Mucosa of descending colon (tissue), 3 donors: Measurements from ENCODE around the gene NUDT8. TPM values are rescaled to one million over a fixed set of nuclear protein-coding genes. Genes with fewer than 3 reads are reported as not detected.

ENCODE experiments used
- ATAC-seq: fragments of 200-7000 bp; cut with Tn5 transposase; one replicate; pipeline ENCODE4 v1.9.1; 2020; ENCODE audit warnings: mild to moderate bottlenecking, moderate library complexity
- DNase-seq, 3 donors: peaks; one replicate each; pipeline ENCODE4 v3.0.0-alpha.2; 2020
- H3K36me3 ChIP-seq: fragments of 200-600 bp; one replicate; pipeline ENCODE4 v1.8.0; 2021; ENCODE audit warnings: low read depth, mild to moderate bottlenecking
- H3K4me1 ChIP-seq: fragments of 200-600 bp; one replicate; pipeline ENCODE4 v1.8.0; 2021; ENCODE audit warnings: low read depth, mild to moderate bottlenecking
- H3K4me3 ChIP-seq: fragments of 200-600 bp; one replicate; pipeline ENCODE4 v1.8.0; 2021; ENCODE audit warnings: mild to moderate bottlenecking
- H3K9me3 ChIP-seq: fragments of 200-600 bp; one replicate; pipeline ENCODE4 v1.8.0; 2021; ENCODE audit warnings: mild to moderate bottlenecking
- intact Hi-C, 2 donors: fragments of 100-400 bp; cut with DNase I in 1 of 2; cut with micrococcal nuclease in 1 of 2; formaldehyde crosslinking; loops; one replicate each; pipeline versions ENCODE4 v1.11.0 to v1.11.1; 2022; cut with DNase I, micrococcal nuclease
- total RNA-seq, 3 donors: library from RNA; stranded (reverse); fragmentation: NEBNext Ultra II Directional in 2 of 3; extraction: Animal tissue kit (Norgen Biotek cat#: 25700) in 2 of 3; gene quantifications; one replicate each; pipeline versions ENCODE4 v1.2.1 to v1.2.4, GENCODE V29; 2021 to 2023
- TF ChIP-seq, protein P1 (sequence below): fragments of 200-600 bp; IDR thresholded peaks from one replicate; pipeline ENCODE4 v1.8.0; 2022; ENCODE audit warnings: antibody characterized with exemption, mild to moderate bottlenecking
- donor health status: DM: no; HTN: no; CAD: no; lungs with moderate emphysema.
- donor health status: DM: no; HTN: no; CAD: no.
- donor health status: DM: no; HTN: yes; CAD: no.

The NUDT8 gene
- total RNA-seq, 3 donors from 2014 or later = 17.3 to 34.6 (median 23.1) TPM

- DNase-seq = peak; percentile 67 to 79 (median 73)
- no peak overlapping the region for H3K4me3 ChIP-seq
- intact Hi-C loops = no loop called here
Measured at GRCh38 chr11:67614730-67615714, 14.7 kb downstream of the NUDT8 start.

GRCh38 chr11:67613960-67614715 lies 15.6 kb downstream of the NUDT8 start:
- Histone ChIP-seq H3K4me3 (no peak overlapping the region), H3K9me3 (no peaks in the 10 kb centered on the region), H3K36me3 (peaks cover 4% of the 10 kb centered on the region), H3K4me1 (peaks cover 5% of the 10 kb centered on the region)
- TF ChIP-seq, protein P1, sequence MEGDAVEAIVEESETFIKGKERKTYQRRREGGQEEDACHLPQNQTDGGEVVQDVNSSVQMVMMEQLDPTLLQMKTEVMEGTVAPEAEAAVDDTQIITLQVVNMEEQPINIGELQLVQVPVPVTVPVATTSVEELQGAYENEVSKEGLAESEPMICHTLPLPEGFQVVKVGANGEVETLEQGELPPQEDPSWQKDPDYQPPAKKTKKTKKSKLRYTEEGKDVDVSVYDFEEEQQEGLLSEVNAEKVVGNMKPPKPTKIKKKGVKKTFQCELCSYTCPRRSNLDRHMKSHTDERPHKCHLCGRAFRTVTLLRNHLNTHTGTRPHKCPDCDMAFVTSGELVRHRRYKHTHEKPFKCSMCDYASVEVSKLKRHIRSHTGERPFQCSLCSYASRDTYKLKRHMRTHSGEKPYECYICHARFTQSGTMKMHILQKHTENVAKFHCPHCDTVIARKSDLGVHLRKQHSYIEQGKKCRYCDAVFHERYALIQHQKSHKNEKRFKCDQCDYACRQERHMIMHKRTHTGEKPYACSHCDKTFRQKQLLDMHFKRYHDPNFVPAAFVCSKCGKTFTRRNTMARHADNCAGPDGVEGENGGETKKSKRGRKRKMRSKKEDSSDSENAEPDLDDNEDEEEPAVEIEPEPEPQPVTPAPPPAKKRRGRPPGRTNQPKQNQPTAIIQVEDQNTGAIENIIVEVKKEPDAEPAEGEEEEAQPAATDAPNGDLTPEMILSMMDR = peak; percentile 35
- peak; percentile 73 to 86 (median 78) for DNase-seq
- ATAC-seq = peak; percentile 84
- intact Hi-C loops = no loop called here

More at GRCh38 chr11:67614730-67615714, 14.7 kb downstream of the NUDT8 start:
- Histone ChIP-seq H3K4me1 (peaks cover 5% of the 10 kb centered on the region), H3K9me3 (no peaks in the 10 kb centered on the region), H3K36me3 (peaks cover 4% of the 10 kb centered on the region)
- TF ChIP-seq, protein P1 = peak; percentile 44
- ATAC-seq = peak; percentile 75

DNA sequence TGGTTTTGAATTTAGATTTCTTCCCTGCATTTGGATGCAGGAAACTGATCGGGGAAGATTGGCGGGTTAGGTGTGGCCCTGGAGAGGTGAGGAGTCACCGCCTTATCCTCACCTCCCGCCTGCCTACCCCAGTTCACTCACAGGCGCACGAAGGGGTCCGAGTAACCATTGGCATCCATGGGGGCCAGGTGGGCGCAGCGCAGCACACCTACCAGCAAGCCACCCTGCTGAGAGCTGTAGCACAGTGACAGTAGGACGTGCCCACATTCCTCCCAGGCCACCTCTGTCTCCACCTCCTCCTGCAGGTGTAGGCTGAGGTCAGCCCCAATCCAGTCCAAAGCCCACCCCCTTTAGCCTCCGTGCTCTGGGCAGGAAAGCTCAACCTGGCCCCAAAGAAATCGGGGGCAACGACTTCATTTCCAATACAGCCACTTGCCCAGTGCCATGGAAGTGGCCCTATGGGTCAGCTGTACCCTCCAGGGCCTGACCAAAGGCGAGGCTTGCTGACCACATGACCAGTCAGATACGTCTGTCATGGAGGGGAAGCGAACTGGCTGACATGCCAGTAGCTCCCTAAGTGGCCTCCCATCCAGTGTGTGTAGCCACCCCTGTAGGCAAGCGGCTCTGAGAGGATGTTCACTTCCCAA lies 16.3 kb downstream of the NUDT8 start:
- intact Hi-C loops = no loop called here
- Histone ChIP-seq H3K4me1 (peaks cover 5% of the 10 kb centered on the region), H3K9me3 (no peaks in the 10 kb centered on the region), H3K4me3 (no peak overlapping the region), H3K36me3 (peaks cover 4% of the 10 kb centered on the region)
- ATAC-seq (no peak), DNase-seq (peak in 1 of 3 donors; percentile 51)
- TF ChIP-seq, protein P1 = no peak

DNA sequence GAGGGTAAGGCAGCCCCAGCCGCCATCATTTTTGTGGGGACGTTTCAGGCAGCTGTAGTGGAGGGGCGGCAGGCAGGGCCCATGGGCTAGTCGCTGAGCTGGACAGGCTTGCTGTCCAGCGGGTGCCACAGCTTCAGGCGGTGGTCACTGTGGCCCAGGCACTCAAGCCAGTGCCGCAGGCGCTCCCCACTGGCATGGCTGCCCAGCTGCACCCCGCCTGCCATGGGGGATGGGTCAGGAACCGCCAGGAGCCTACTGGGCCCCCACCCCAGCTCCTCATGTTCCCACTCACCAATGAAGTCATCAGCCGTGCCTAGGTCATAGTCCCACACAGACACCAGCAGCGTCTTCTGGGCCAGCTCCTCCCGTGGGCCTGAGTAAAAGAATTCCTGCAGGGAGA lies 17.0 kb downstream of the NUDT8 start:
- Histone ChIP-seq H3K4me1 (peaks cover 8% of the 10 kb centered on the region), H3K4me3 (no peak overlapping the region), H3K36me3 (peaks cover 4% of the 10 kb centered on the region), H3K9me3 (no peaks in the 10 kb centered on the region)
- DNase-seq (peak in 1 of 3 donors; percentile 58), ATAC-seq (no peak)
- TF ChIP-seq, protein P1 = no peak
- intact Hi-C loops = no loop called here
